Brain microvascular endothelial cell (primary cell): ENCODE results near the gene LRRC36.
A peak's percentile ranks its signal among the peaks of the same experiment; 100 is the strongest.

Experiments used
- DNase-seq: peaks from one replicate; pipeline ENCODE4 v3.0.0-alpha.2; 2020
- H3K27ac ChIP-seq: fragments of 250-450 bp; sonication (Bioruptor Pico); 2 replicates; pipeline ENCODE4 v1.5.1; 2020; ENCODE audit warnings: mild to moderate bottlenecking, moderate library complexity
- H3K27me3 ChIP-seq: fragments of 250-450 bp; sonication (Bioruptor Pico); replicated peaks from 2 replicates; pipeline ENCODE4 v1.5.1; 2020; ENCODE audit warnings: mild to moderate bottlenecking
- H3K36me3 ChIP-seq: fragments of 250-450 bp; sonication (Bioruptor Pico); replicated peaks from 2 replicates; pipeline ENCODE4 v1.5.1; 2020; ENCODE audit warnings: mild to moderate bottlenecking
- H3K4me3 ChIP-seq: 2 replicates; pipeline ENCODE4 v1.5.1; 2011; ENCODE audit warnings: low read depth, mild to moderate bottlenecking, control low read depth, low read length, moderate library complexity
- in situ Hi-C: cut with HindIII; loops from 2 replicates; pipeline ENCODE4 v1.10.0; 2017; ENCODE audit warnings: low sequenced_read_pairs, low pct_ligation_motif_present
- TF ChIP-seq, protein P1 (sequence below): IDR thresholded peaks from 2 replicates; pipeline ENCODE4 v1.5.1; 2011; ENCODE audit warnings: low read depth, mild to moderate bottlenecking, moderate library complexity, low read length, control low read depth, inconsistent platforms; ENCODE audit errors: missing control alignments

LRRC36 gene

DNA sequence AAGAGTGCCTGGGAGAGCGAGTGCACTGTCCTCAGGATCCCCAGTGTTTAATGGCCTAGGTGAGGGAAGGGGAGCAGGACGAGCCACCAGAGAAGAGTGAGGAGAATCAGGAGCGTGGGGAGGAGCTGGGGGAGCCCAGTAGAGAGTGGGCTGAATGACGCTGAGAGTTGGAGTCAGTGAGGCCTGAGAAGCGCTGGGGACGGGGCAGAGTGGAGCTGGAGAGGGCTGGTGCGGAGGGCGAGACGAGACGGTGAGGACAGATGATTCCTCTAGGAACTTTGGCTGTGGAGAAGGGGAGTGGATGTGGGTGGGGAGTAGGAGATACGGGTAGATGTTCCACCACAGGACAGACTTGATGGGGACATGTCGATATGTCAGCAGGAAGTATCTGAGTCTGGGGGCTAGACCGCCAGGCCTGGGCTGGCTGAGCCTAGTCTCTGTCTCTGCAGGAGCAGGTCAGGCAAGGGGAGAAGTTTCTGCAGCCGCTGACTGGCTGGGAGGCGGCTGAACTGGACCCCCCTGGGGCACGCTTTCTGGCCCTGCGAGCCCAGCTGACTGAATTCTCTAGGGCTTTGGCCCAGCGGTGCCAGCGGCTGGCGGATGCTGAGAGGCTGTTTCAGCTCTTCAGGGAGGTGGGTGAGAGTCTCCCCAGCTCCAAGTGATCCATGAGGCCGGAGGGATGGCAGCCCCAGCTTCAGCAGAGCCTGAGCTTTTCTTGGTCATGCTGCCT is 42.6 kb upstream of the LRRC36 start:
- H3K27me3 ChIP-seq: no peaks in the 10 kb centered on the region
- TF ChIP-seq, protein P1, sequence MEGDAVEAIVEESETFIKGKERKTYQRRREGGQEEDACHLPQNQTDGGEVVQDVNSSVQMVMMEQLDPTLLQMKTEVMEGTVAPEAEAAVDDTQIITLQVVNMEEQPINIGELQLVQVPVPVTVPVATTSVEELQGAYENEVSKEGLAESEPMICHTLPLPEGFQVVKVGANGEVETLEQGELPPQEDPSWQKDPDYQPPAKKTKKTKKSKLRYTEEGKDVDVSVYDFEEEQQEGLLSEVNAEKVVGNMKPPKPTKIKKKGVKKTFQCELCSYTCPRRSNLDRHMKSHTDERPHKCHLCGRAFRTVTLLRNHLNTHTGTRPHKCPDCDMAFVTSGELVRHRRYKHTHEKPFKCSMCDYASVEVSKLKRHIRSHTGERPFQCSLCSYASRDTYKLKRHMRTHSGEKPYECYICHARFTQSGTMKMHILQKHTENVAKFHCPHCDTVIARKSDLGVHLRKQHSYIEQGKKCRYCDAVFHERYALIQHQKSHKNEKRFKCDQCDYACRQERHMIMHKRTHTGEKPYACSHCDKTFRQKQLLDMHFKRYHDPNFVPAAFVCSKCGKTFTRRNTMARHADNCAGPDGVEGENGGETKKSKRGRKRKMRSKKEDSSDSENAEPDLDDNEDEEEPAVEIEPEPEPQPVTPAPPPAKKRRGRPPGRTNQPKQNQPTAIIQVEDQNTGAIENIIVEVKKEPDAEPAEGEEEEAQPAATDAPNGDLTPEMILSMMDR: no peak
- in situ Hi-C loops: no loop called here
- no peak for DNase-seq
- H3K36me3 ChIP-seq: no peaks in the 10 kb centered on the region
- no peak overlapping the region for H3K4me3 ChIP-seq
- no peak overlapping the region for H3K27ac ChIP-seq

DNA sequence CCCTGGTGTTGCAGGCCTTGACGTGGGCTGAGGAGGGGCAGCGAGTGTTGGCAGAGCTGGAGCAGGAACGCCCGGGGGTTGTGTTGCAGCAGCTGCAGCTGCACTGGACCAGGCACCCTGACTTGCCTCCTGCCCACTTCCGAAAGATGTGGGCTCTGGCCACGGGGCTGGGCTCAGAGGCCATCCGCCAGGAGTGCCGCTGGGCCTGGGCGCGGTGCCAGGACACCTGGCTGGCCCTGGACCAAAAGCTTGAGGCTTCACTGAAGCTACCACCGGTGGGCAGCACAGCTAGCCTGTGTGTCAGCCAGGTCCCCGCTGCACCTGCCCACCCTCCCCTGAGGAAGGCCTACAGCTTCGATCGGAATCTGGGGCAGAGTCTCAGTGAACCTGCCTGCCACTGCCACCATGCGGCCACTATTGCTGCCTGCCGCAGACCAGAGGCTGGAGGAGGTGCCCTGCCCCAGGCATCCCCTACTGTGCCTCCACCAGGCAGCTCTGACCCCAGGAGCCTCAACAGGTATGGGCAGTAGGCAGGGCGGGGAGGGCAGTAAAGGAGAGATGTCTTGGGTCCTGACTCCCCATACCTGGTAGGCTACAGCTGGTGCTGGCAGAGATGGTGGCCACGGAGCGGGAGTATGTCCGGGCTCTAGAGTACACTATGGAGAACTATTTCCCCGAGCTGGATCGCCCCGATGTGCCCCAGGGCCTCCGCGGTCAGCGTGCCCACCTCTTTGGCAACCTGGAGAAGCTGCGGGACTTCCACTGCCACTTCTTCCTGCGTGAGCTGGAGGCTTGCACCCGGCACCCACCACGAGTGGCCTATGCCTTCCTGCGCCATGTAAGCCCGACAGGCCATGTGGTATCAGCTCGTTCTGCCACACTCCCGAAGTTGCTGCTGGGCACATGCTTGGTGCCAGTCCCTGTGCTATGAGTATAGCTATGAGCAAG is 41.6 kb upstream of the LRRC36 start:
- Histone ChIP-seq H3K4me3 (no peak overlapping the region), H3K36me3 (no peaks in the 10 kb centered on the region), H3K27me3 (no peaks in the 10 kb centered on the region), H3K27ac (no peak overlapping the region)
- TF ChIP-seq, protein P1: peak; percentile 75
- no peak for DNase-seq
- in situ Hi-C loops: no loop called here

DNA sequence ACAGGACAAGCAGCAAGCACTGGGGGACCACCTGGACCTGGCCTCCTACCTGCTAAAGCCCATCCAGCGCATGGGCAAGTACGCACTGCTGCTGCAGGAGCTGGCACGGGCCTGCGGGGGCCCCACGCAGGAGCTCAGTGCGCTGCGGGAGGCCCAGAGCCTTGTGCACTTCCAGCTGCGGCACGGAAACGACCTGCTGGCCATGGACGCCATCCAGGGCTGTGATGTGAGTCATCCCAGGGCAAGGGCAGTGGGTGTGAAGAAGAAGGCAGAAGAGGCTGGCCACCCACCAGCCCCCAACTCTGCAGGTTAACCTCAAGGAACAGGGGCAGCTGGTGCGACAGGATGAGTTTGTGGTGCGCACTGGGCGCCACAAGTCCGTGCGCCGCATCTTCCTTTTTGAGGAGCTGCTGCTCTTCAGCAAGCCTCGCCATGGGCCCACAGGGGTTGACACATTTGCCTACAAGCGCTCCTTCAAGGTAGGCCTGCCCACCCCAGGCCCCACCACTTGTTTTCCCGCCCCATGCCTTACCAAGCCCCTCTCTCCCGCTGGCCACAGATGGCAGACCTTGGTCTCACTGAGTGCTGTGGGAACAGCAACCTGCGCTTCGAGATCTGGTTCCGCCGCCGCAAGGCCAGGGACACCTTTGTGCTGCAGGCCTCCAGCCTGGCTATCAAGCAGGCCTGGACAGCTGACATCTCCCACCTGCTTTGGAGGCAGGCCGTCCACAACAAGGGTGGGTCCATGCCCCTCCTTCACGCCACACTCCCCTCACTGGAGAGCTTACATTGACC is 40.0 kb upstream of the LRRC36 start:
- in situ Hi-C loops: no loop called here
- TF ChIP-seq, protein P1: no peak
- H3K4me3 ChIP-seq: no peak overlapping the region
- no peak for DNase-seq
- no peak overlapping the region for H3K27ac ChIP-seq
- no peaks in the 10 kb centered on the region for H3K36me3 ChIP-seq
- H3K27me3 ChIP-seq: no peaks in the 10 kb centered on the region

DNA sequence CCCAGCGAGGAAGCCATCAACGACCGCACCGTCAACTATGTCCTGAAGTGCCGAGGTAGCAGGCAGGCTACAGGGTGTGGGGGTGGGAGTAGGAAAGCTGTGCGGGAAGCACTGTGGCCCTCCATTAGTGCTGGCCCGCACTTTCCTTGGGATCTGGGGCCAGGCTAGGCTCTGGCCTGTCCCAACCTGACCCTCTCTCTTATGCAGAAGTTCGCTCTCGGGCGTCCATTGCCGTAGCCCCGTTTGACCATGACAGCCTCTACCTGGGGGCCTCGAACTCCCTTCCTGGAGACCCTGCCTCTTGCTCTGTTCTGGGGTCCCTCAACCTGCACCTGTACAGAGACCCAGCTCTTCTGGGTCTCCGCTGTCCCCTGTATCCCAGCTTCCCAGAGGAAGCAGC is 38.7 kb upstream of the LRRC36 start:
- Histone ChIP-seq H3K36me3 (no peaks in the 10 kb centered on the region), H3K4me3 (no peak overlapping the region), H3K27ac (no peak overlapping the region), H3K27me3 (no peaks in the 10 kb centered on the region)
- no peak for DNase-seq
- TF ChIP-seq, protein P1: no peak
- in situ Hi-C loops: no loop called here

DNA sequence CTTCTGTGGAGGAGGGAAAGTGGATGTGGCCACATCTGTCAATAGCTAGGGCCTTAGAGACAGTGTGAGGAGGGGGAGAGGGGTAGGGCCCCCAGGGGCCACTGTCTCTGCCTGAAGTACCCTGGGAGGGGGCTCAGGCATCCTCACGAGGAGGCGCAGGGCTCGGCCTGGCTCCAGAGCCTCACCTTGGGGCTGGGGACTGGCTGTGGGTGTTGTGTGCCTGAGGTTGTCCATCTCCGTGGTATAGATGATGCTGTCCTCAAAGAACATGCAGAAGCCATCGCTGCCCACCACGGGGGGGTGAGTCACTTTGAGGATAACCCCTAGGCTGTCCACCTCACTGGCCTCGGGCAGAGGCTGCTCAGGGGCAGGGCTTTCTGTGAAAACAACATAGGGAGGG is 35.2 kb upstream of the LRRC36 start:
- in situ Hi-C loops: no loop called here

More for the DNA sequence above, 35.2 kb upstream of the LRRC36 start:
- Histone ChIP-seq H3K27me3 (peaks cover 5% of the 10 kb centered on the region), H3K36me3 (no peaks in the 10 kb centered on the region), H3K4me3 (no peak overlapping the region), H3K27ac (no peak overlapping the region)
- TF ChIP-seq, protein P1: no peak
- no peak for DNase-seq
